ENCODE measurements around the gene ZNF564. TPM values are rescaled to one million over a fixed set of nuclear protein-coding genes. Genes with fewer than 3 reads are reported as not detected.

ZNF564 gene
- total and polyA plus RNA-seq, 2 experiments from 2014 or later: 7.1 to 8.6 TPM

DNA sequence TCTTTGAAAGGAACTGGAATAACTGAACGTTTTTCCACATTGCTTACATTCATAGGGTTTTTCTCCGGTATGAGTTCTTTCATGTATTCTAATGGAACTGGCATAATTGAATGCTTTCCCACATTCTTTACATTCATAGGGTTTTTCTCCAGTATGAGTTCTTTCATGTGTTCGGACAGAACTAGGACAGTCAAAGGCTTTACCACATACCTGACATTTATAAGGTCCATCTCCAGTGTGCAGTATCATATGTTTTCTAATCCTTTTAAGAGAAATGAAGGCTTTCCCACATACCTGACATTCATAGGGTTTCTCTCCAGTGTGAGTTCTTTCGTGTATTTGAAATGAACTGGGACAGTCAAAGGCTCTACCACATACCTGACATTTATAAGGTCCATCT, 24.7 kb downstream of the ZNF564 start:
- peaks cover 16% of the 10 kb centered on the region for H3K79me2 ChIP-seq (replicated peaks; ENCODE audit: insufficient read depth)
- no peak overlapping the region for H3K4me2 ChIP-seq
- H3K27me3 ChIP-seq (ENCODE audit: insufficient read depth): peaks cover 5% of the 10 kb centered on the region; the same call in 1 of the 2 replicates
- H3K27ac ChIP-seq (ENCODE audit: low read depth): no peak overlapping the region
- H3F3A ChIP-seq (replicated peaks; ENCODE audit: low read depth): peaks cover 7% of the 10 kb centered on the region; the same call in 1 of the 2 replicates
- H4K20me1 ChIP-seq (replicated peaks; ENCODE audit: insufficient read depth): no peaks in the 10 kb centered on the region
- no peak overlapping the region for H2AFZ ChIP-seq
- ATAC-seq (no peak), DNase-seq (ENCODE audit: low spot score) (no peak)
- Mint-ChIP-seq H3K36me3 (ENCODE audit: low read depth) (peaks cover 99% of the 10 kb centered on the region), H3K27me3 (ENCODE audit: insufficient read depth, low read depth, poor library complexity) (peaks cover 26% of the 10 kb centered on the region), H3K9me3 (peaks cover 100% of the 10 kb centered on the region), H3K4me1 (no peaks in the 10 kb centered on the region), H3K4me3 (no peak overlapping the region), H3K27ac (no peak overlapping the region)
- no peaks in the 10 kb centered on the region for H3K9me2 ChIP-seq (ENCODE audit: insufficient read depth)
- H3K4me1 ChIP-seq (ENCODE audit: insufficient read depth): no peaks in the 10 kb centered on the region
- peaks cover 71% of the 10 kb centered on the region for H3K36me3 ChIP-seq (ENCODE audit: insufficient read depth)
- TF ChIP-seq, protein P1, sequence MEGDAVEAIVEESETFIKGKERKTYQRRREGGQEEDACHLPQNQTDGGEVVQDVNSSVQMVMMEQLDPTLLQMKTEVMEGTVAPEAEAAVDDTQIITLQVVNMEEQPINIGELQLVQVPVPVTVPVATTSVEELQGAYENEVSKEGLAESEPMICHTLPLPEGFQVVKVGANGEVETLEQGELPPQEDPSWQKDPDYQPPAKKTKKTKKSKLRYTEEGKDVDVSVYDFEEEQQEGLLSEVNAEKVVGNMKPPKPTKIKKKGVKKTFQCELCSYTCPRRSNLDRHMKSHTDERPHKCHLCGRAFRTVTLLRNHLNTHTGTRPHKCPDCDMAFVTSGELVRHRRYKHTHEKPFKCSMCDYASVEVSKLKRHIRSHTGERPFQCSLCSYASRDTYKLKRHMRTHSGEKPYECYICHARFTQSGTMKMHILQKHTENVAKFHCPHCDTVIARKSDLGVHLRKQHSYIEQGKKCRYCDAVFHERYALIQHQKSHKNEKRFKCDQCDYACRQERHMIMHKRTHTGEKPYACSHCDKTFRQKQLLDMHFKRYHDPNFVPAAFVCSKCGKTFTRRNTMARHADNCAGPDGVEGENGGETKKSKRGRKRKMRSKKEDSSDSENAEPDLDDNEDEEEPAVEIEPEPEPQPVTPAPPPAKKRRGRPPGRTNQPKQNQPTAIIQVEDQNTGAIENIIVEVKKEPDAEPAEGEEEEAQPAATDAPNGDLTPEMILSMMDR (conservative IDR thresholded peaks at IDR 0.05; ENCODE audit: low read depth in 2 of 2): no peak
- TF ChIP-seq EZH2phosphoT487 (IDR thresholded peaks at IDR 0.05; ENCODE audit: unreplicated experiment) (no peak), CREB1 (CRISPR knock-in tag; IDR thresholded peaks at IDR 0.05; ENCODE audit: low read depth) (no peak), ZNF331 (CRISPR knock-in tag; IDR thresholded peaks at IDR 0.05; ENCODE audit: low read depth) (no peak), STAT1 (IDR thresholded peaks at IDR 0.05; ENCODE audit: unreplicated experiment) (no peak), EZH2 (IDR thresholded peaks at IDR 0.05; ENCODE audit: low read depth, unreplicated experiment) (no peak), NANOG (IDR thresholded peaks at IDR 0.05; ENCODE audit: borderline replicate concordance) (no peak), ZNF114 (CRISPR knock-in tag; IDR thresholded peaks at IDR 0.05) (no peak), JUNB (IDR thresholded peaks at IDR 0.05; ENCODE audit: unreplicated experiment) (no peak)
- TF ChIP-seq, protein P2, sequence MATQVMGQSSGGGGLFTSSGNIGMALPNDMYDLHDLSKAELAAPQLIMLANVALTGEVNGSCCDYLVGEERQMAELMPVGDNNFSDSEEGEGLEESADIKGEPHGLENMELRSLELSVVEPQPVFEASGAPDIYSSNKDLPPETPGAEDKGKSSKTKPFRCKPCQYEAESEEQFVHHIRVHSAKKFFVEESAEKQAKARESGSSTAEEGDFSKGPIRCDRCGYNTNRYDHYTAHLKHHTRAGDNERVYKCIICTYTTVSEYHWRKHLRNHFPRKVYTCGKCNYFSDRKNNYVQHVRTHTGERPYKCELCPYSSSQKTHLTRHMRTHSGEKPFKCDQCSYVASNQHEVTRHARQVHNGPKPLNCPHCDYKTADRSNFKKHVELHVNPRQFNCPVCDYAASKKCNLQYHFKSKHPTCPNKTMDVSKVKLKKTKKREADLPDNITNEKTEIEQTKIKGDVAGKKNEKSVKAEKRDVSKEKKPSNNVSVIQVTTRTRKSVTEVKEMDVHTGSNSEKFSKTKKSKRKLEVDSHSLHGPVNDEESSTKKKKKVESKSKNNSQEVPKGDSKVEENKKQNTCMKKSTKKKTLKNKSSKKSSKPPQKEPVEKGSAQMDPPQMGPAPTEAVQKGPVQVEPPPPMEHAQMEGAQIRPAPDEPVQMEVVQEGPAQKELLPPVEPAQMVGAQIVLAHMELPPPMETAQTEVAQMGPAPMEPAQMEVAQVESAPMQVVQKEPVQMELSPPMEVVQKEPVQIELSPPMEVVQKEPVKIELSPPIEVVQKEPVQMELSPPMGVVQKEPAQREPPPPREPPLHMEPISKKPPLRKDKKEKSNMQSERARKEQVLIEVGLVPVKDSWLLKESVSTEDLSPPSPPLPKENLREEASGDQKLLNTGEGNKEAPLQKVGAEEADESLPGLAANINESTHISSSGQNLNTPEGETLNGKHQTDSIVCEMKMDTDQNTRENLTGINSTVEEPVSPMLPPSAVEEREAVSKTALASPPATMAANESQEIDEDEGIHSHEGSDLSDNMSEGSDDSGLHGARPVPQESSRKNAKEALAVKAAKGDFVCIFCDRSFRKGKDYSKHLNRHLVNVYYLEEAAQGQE (IDR thresholded peaks at IDR 0.05; ENCODE audit: unreplicated experiment): no peak
- TF ChIP-seq, protein P3, sequence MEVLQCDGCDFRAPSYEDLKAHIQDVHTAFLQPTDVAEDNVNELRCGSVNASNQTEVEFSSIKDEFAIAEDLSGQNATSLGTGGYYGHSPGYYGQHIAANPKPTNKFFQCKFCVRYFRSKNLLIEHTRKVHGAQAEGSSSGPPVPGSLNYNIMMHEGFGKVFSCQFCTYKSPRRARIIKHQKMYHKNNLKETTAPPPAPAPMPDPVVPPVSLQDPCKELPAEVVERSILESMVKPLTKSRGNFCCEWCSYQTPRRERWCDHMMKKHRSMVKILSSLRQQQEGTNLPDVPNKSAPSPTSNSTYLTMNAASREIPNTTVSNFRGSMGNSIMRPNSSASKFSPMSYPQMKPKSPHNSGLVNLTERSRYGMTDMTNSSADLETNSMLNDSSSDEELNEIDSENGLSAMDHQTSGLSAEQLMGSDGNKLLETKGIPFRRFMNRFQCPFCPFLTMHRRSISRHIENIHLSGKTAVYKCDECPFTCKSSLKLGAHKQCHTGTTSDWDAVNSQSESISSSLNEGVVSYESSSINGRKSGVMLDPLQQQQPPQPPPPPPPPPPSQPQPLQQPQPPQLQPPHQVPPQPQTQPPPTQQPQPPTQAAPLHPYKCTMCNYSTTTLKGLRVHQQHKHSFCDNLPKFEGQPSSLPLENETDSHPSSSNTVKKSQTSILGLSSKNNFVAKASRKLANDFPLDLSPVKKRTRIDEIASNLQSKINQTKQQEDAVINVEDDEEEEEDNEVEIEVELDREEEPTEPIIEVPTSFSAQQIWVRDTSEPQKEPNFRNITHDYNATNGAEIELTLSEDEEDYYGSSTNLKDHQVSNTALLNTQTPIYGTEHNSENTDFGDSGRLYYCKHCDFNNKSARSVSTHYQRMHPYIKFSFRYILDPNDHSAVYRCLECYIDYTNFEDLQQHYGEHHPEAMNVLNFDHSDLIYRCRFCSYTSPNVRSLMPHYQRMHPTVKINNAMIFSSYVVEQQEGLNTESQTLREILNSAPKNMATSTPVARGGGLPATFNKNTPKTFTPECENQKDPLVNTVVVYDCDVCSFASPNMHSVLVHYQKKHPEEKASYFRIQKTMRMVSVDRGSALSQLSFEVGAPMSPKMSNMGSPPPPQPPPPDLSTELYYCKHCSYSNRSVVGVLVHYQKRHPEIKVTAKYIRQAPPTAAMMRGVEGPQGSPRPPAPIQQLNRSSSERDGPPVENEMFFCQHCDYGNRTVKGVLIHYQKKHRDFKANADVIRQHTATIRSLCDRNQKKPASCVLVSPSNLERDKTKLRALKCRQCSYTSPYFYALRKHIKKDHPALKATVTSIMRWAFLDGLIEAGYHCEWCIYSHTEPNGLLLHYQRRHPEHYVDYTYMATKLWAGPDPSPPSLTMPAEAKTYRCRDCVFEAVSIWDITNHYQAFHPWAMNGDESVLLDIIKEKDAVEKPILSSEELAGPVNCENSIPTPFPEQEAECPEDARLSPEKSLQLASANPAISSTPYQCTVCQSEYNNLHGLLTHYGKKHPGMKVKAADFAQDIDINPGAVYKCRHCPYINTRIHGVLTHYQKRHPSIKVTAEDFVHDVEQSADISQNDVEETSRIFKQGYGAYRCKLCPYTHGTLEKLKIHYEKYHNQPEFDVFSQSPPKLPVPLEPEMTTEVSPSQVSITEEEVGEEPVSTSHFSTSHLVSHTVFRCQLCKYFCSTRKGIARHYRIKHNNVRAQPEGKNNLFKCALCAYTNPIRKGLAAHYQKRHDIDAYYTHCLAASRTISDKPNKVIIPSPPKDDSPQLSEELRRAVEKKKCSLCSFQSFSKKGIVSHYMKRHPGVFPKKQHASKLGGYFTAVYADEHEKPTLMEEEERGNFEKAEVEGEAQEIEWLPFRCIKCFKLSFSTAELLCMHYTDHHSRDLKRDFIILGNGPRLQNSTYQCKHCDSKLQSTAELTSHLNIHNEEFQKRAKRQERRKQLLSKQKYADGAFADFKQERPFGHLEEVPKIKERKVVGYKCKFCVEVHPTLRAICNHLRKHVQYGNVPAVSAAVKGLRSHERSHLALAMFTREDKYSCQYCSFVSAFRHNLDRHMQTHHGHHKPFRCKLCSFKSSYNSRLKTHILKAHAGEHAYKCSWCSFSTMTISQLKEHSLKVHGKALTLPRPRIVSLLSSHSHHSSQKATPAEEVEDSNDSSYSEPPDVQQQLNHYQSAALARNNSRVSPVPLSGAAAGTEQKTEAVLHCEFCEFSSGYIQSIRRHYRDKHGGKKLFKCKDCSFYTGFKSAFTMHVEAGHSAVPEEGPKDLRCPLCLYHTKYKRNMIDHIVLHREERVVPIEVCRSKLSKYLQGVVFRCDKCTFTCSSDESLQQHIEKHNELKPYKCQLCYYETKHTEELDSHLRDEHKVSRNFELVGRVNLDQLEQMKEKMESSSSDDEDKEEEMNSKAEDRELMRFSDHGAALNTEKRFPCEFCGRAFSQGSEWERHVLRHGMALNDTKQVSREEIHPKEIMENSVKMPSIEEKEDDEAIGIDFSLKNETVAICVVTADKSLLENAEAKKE (CRISPR knock-in tag; IDR thresholded peaks at IDR 0.05): no peak
- TF ChIP-seq, protein P4, sequence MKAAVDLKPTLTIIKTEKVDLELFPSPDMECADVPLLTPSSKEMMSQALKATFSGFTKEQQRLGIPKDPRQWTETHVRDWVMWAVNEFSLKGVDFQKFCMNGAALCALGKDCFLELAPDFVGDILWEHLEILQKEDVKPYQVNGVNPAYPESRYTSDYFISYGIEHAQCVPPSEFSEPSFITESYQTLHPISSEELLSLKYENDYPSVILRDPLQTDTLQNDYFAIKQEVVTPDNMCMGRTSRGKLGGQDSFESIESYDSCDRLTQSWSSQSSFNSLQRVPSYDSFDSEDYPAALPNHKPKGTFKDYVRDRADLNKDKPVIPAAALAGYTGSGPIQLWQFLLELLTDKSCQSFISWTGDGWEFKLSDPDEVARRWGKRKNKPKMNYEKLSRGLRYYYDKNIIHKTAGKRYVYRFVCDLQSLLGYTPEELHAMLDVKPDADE (IDR thresholded peaks at IDR 0.05): no peak
- peak overlapping the region; percentile 34; the same call in 1 of the 2 replicates for H3K4me3 ChIP-seq
